Hepatocyte (in vitro differentiated cells): ENCODE measurements around the gene NIPAL4.

Source experiments
- CTCF ChIP-seq: fragments of 200-600 bp; sonication (generic); IDR thresholded peaks from 2 replicates; pipeline ENCODE4 v1.5.1; 2016; ENCODE audit warnings: antibody characterized with exemption, mild to moderate bottlenecking; ENCODE audit not compliant: poor library complexity
- EZH2phosphoT487 ChIP-seq: fragments of 200-600 bp; sonication (generic); IDR thresholded peaks from one replicate; pipeline ENCODE4 v1.6.1; 2018; ENCODE audit warnings: antibody characterized with exemption, mild to moderate bottlenecking, low read depth, moderate library complexity; ENCODE audit not compliant: unreplicated experiment, severe bottlenecking

GRCh38 chr5:157502143-157502647 is 42.2 kb downstream of the NIPAL4 start:
- TF ChIP-seq CTCF: no peak
- no peak for TF ChIP-seq EZH2phosphoT487
